GM18873 (cell line): ENCODE measurements around the gene NKAPD1.
"Not testable (repeated sequence)": the region's sequence is repeated elsewhere in the genome, so short reads cannot be mapped to it uniquely, and the experiment has no call there.

Source experiments
- ATAC-seq: cut with Tn5 transposase; IDR thresholded peaks from one replicate; pipeline ENCODE4 v1.9.1; 2021; ENCODE audit warnings: mild to moderate bottlenecking, moderate library complexity, moderate number of reproducible peaks; ENCODE audit not compliant: unreplicated experiment, low FRiP score

NKAPD1 gene, protein sequence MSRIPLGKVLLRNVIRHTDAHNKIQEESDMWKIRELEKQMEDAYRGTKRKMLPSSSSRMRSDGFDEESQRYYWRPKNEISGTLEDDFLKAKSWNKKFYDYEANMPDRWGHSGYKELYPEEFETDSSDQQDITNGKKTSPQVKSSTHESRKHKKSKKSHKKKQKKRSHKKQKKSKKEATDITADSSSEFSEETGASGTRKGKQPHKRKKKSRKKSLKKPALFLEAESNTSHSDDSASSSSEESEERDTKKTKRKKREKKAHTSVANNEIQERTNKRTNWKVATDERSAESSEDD

DNA sequence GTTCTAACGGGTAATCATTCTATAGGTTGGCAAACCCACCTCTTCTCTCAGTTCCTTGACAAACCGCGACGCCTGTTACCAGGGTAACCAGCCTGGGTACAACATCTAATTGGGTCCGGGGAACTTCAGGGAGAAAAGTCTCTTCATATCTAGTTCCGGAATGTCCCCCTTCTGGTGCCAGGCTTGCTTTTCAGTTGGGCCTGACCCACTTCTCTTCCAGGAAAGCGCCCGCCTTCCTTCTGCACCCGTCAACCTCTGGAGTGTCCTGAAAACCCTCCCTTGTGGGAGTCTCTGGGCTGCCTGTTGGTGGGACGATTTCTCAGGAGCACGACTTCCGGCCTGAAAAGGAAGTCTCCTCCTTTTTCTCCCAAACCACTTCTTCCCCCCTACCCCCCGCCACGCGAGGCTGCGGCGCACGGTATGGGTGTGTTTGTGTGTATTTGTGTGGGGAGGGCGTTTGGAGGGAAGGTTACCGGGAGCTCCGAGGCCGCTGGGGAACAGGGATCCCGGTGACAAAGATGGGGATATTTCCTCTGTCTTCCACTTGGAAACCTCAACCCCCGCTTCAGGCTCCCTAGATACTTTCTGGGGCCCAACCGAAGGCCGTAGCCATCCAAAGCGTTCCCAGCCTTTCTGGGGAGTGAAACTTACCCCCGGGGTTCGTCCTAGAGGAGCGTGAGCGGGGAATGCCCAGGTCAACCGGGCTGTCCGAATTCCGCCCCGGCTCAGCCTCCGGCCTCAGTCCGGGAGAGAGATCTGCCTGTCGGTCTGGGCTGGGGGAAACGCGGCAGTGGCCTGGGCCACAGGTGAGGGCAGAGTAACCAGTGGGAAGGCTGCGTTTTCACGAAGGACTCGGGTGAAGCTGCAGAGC is at the start of gene NKAPD1, which contains the start of gene PIH1D2:
TSS of gene NKAPD1 (plus strand) at position 359 of the 871 bp plus-strand sequence. CDS start 1,276 bp downstream, outside the sequence.
TSS of gene PIH1D2 (minus strand) at position 77 of the 871 bp plus-strand sequence. CDS start 843 bp downstream, outside the sequence.
- ATAC-seq = peak; percentile 87

DNA sequence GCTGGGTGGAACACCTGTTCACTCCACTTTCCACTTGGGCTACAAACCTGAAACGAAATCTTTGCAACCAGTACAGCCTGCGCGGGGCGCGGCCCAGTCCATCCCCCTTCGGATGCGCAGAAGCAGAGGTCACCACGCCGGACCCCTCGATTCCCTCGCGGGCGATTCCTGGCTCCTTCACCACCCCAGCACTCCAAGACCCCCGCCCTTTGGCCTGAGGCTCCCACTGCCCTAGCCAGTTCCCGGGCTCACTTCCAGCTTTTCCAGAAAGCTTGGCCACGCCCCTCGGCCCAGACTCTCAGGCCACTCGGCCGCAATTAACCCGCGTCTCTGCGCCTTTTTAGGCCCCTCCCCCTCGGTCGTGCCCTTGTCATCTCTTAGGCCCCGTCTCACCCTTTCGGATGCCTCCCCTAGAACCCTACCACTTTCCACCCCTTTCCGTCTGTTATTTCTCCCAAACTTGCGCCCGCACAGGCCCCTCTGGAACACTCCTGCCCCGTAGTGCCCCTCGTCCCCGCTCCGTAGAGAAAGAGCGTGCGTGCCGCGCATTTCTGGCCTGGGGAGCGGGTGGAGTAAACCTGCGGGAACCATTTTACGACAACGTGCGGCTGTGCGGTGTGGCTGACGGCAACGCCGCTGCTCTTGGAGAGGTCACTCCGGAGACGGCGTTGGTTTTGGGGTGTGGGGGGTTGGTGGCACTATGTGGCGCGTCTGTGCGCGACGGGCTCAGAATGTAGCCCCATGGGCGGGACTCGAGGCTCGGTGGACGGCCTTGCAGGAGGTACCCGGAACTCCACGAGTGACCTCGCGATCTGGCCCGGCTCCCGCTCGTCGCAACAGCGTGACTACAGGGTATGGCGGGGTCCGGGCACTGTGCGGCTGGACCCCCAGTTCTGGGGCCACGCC is 49.1 kb upstream of the NKAPD1 start, which contains the start of gene DLAT:
TSS of gene DLAT (plus strand) at position 636 of the 906 bp plus-strand sequence. CDS start at position 701, 65 bp downstream.
- peak; percentile 71 for ATAC-seq

DNA sequence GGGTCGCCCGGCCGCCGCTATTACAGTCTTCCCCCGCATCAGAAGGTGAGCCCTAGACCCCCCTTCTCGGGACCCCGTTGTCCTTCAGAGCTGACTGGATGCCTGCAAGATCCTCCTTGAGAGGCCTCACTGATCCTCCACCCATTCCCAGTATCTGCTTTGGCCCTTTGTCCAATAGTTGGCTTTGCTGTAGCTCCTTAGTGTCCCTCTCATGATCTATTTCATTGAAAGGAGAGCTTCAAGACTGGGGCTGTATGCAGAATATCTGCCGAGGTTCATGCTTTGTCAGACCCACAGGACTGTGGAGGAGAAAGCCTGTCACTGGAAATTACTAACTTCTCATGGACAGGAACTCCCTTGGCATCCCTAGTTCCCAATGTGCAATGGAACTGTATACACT is 48.4 kb upstream of the NKAPD1 start:
- ATAC-seq = peak; percentile 10

DNA sequence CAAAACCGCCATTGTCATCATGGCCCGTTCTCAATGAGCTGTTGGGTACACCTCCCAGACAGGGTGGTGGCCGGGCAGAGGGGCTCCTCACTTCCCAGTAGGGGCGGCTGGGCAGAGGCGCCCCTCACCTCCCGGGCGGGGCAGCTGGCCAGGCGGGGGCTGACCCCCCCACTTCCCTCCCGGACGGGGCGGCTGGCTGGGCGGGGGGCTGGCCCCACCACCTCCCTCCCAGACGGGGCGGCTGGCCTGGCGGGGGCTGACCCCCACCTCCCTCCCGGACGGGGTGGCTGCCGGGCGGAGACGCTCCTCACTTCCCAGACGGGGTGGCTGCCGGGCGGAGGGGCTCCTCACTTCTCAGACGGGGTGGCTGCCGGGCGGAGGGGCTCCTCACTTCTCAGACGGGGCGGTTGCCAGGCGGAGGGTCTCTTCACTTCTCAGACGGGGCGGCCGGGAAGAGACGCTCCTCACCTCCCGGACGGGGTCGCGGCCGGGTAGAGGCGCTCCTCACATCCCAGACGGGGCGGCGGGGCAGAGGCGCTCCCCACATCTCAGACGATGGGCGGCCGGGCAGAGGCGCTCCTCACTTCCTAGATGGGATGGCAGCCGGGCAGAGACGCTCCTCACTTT is 47.2 kb upstream of the NKAPD1 start:
- ATAC-seq = not testable (repeated sequence)

DNA sequence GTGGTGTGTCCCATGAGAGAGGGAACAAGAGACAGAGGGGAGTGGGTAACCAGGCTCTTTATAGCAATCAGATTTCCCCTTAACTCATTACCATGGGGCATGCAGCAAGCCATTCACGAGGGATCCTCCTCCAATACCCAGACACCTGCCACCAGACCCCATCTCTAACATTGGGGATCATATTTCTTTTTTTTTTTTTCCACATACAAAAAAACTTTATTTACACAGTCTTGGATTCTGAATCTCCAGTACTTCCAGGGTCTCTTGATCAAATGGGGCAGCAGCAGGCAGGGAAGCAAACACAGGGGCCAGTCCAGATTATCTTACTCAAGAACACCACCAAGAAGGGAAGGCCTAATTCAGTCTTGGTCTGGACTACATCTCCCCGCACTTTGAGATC is 44.6 kb upstream of the NKAPD1 start:
- ATAC-seq = no peak

DNA sequence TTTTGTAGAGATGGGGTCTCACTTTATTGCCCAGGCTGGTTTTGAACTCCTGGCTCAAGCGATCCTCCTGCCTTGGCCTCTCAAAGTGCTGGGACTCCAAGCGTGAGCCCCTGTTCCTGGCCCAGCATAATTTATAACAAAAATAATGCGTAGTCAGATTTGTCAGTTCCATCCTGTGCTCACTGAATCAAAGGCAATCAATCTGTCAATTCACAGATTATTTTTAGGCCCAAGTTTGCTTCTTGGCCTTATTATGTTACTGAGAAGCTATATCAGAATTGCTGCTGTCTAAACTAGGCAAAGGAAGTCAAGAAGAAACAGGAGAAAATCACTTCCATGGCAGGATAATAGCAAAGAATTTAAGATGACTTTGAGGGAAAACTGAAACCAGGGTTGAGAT is 40.2 kb upstream of the NKAPD1 start:
- no peak for ATAC-seq

DNA sequence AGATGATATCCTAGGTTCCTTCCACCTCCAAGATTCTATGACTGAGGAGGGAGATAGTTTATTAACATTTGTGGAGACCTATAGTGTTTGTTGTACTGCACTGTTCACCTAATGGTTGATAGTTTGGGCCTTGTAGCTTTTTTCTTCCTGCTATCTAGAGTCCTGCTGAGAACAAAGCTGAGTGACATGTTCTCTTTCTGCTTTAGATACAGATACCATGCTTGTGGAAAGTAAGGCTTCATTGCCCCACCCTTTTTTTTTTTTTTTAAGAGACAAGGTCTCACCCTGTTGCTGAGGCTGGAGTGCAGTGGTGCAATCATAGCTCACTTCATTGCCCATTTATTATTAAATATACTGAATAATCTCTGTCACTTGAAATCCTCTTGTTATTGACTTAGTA is 36.6 kb upstream of the NKAPD1 start:
- no peak for ATAC-seq

DNA sequence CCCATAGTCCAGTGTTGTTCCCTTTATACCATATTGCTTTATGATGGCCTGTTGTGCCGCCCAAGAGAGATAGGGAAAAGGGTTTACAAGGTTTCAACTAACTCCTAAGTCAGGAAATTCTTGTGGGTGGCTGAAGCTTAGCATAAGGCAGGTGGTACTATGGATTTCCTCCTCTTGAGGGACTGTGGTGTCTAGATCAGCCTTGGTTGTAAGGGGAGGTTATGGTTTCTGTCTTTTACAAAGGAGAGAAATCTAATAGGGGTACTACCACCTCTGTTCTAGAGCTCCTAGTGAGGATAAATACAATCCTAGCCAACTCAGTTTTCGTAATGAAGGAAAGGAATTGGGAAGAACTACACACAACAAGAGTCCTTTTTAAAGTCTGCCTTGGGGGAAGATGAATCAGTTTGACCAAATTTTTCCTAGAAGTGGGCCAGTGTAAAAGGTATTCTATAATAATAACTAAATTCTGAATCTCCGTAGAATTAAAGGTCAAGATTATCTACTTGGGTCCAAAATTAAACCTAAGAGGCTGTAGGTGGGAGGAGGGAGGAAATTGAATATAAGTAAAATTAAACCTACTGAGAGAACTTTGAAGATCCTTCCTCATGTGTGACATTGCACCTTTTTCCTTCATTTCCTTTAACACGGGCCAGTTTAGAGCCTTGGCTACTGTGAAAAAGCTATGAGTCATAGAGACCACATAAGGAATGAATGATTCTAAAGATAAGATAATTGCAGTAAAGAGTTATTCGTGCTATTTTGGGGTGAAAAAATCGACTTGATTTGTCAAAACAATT is 31.7 kb upstream of the NKAPD1 start:
- ATAC-seq = no peak

DNA sequence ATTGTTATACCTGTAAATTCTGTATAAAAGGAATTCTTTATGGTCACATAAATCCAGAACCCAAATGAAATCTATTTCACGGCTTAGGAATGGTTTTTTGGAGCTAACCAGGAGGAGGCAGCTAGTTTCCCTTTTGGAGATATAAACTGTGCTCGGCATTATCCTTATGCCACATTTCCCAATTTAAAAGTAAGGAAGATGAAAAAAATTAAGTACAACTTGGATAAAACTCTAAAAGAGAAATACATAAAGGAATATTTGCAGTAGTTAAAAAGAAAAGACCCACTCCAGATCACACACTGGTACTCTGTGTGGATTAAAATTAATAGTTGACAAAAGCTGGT is 31.2 kb upstream of the NKAPD1 start:
- ATAC-seq = no peak

DNA sequence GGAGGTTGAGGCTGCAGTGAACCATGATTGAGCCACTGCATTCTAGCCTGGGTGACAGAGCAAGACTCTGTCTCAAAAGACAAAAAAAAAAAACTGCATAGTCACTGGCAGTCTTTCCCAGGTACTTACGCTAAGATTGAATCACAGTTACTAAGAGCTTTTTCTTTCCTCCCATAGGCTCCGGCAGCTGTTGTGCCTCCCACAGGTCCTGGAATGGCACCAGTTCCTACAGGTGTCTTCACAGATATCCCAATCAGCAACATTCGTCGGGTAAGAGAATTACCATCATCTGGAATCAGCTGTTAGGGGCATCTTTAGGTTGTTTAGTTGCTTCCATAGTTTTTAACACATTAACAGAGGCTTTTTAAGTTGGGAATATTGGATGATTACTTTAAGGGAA is 29.1 kb upstream of the NKAPD1 start:
- no peak for ATAC-seq

DNA sequence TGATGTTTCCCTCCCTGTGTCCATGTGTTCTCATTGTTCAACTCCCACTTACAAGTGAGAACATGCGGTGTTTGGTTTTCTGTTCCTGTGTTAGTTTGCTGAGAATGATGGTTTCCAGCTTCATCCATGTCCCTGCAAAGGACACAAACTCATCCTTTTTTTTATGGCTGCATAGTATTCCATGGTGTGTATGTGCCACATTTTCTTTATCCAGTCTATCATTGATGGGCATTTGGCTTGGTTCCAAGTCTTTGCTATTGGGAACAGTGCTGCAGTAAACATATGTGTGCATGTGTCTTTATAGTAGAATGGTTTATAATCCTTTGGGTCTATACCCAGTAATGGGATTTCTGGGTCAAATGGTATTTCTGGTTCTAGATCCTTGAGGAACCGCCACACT is 27.5 kb upstream of the NKAPD1 start:
- ATAC-seq = not testable (repeated sequence)

DNA sequence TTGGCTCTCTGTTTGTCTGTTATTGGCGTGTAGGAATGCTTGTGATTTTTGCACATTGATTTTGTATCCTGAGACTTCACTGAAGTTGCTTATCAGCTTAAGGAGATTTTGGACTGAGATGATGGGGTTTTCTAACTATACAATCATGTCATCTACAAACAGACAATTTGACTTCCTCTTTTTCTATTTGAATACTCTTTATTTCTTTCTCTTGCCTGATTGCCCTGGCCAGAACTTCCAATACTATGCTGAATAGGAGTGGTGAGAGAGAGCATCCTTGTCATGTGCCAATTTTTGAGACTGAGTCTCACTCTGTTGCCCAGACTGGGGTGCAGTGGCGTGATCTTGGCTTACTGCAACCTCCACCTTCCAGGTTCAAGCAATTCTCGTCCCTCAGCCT is 25.8 kb upstream of the NKAPD1 start:
- ATAC-seq = not testable (repeated sequence)

DNA sequence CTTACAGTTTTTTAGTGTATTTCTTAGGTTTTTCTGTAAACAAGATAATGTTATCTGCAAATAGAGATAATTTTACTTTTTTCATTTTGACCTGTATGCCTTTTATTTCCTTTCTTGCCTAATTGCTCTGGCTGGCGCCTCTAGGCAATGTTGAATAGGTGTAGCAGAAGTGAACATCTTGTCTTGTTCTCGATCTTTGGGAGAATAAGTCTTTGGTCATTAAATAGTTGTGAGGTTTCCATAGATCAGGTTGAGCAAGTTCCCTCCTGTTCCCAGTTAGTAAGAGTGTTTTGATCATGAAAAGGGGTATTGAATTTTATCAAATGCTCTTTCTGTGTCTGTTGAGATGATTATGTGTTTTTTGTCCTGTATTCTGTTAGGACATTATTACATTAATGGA is 24.3 kb upstream of the NKAPD1 start:
- ATAC-seq = no peak

DNA sequence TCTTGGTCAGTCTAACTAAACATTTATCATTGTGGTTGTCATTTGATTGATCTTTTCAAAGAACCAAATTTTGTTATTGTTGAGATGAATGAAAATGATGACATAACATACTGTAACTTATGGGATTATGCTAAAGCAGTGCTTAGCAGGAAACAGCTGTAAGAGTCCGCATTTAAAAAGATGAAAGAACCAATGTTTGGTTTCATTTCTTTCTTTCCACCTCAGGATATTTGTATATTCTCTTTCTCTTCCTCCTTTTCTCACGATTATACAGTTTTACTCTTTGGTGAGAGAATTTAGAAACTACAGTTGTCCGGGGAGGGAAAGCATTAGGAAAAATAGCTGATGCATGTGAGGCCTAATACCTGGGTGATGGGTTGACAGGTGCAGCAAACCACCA is 23.4 kb upstream of the NKAPD1 start:
- peak; percentile 75 for ATAC-seq

DNA sequence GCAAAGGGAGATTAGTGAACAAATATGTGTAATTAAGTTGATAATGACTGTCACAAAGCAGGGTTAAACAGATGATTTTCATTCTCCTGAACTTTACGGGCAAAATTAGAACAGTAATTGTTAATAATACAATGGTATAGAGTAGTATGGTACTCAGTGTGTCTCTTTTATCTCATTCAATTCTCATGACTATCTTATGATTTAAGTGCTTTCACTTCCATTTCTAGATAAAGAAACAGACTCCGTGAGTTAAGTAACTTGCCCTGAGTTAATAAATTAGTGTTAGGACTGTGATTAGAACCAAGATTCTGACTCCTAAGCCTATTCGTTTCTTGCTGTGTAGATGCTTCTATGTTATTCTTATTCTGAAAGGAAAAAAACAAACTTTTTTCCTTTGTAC is 22.3 kb upstream of the NKAPD1 start:
- no peak for ATAC-seq

DNA sequence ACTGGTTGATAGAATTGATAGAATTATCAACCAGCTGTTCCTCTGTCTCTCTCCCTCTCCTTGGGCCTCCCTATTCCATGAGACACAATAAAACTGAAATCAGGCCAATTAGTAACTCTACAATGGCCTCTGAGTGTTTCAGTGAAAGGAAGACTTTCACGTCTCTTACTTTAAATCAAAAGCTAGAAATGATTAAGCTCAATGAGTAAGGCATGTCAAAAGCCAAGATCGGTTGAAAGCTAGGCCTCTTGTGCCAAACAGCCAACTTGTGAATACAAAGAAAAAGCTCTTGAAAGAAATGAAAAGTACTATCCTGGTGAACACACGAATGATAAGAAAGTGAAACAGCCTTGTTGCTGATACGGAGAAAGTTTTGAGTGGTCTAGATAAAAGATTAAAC is 16.9 kb upstream of the NKAPD1 start:
- ATAC-seq = no peak

DNA sequence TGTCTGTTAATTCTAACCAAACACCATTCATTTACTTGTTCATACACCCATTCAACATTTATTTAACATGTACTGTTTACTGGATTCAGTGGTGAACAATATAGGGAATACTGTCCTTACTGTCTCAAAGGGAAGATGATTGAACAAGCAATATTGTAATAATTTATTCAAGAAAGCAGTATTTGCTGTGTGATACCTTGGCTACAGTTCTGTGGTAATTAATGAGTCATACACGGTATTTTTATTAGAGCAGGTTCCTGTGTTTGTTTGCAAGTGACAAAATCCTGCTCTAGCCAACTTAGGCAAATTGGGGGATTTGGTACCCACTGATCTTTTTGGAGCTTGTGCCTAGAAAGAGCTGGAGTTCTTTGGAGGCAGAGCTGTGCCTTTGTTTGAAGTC is 16.0 kb upstream of the NKAPD1 start:
- no peak for ATAC-seq

DNA sequence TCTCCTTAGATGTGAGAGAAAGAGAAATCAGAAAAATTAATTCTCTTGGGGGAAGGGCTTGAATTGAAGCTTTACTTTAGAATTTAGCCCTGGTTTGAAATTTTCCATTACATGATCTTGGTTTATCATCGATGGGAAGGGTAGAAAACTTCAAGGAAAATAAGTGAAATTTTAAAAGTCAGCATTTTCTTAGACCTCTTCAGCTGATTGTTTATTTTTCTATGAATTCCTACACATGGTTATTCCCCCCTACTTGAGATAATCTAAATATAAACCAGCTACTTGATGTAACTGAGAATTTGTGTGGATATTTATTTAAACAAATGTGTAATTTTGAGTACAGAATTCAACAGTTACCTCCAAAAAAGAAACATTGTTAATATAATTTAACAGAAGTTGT is 11.2 kb upstream of the NKAPD1 start:
- no peak for ATAC-seq

DNA sequence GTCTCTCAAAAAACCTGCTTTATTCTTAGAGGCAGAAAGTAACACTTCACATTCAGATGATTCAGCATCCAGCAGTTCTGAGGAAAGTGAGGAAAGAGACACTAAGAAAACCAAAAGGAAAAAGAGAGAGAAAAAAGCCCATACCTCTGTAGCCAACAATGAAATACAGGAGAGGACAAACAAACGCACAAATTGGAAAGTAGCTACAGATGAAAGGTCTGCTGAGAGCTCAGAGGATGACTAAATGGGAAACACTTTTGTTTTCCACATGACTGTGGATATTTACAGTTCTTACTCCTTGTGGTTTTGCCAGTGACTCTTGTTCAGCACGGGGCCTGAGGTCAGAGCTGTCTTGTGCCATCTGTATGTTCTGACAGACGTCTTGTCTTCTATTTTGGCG is 8.6 kb downstream of the NKAPD1 start:
- ATAC-seq = no peak
